Neural crest cell (in vitro differentiated cells): ENCODE data around the gene F10. TPM values are rescaled to one million over a fixed set of nuclear protein-coding genes. Genes with fewer than 3 reads are reported as not detected.
"Not testable (repeated sequence)": the region's sequence is repeated elsewhere in the genome, so short reads cannot be mapped to it uniquely, and the experiment has no call there.

Source experiments
- DNase-seq: peaks from one replicate; pipeline ENCODE4 v3.0.0; 2021; ENCODE audit warnings: low read depth, mixed read lengths, low spot score
- H3K27ac Mint-ChIP-seq: one replicate; pipeline ENCODE4 v1.8.0; 2021; ENCODE audit warnings: mild to moderate bottlenecking, mixed read lengths; ENCODE audit not compliant: unreplicated experiment
- H3K27me3 Mint-ChIP-seq: 2 replicates; pipeline ENCODE4 v1.8.0; 2021; ENCODE audit warnings: low read depth, mild to moderate bottlenecking, mixed read lengths
- H3K36me3 Mint-ChIP-seq: 2 replicates; pipeline ENCODE4 v1.8.0; 2021; ENCODE audit warnings: low read depth, mild to moderate bottlenecking, mixed read lengths
- H3K4me1 Mint-ChIP-seq: 2 replicates; pipeline ENCODE4 v1.8.0; 2021; ENCODE audit warnings: mixed read lengths
- H3K4me3 Mint-ChIP-seq: one replicate; pipeline ENCODE4 v1.8.0; 2021; ENCODE audit warnings: mild to moderate bottlenecking, mixed read lengths
- H3K9me3 Mint-ChIP-seq: 2 replicates; pipeline ENCODE4 v1.8.0; 2021; ENCODE audit warnings: mixed read lengths
- total RNA-seq: library from RNA; stranded (reverse); gene quantifications from 2 replicates; pipeline ENCODE4 v1.2.1, GENCODE V29; 2021
- TF ChIP-seq, protein P1 (sequence below): fragments of 200-600 bp; sonication (generic); conservative IDR thresholded peaks from 2 replicates; pipeline ENCODE4 v1.5.0; 2021; ENCODE audit warnings: antibody characterized with exemption, mild to moderate bottlenecking

Gene F10
- total RNA-seq, 1 donor from 2014 or later = 0.89 TPM

DNA sequence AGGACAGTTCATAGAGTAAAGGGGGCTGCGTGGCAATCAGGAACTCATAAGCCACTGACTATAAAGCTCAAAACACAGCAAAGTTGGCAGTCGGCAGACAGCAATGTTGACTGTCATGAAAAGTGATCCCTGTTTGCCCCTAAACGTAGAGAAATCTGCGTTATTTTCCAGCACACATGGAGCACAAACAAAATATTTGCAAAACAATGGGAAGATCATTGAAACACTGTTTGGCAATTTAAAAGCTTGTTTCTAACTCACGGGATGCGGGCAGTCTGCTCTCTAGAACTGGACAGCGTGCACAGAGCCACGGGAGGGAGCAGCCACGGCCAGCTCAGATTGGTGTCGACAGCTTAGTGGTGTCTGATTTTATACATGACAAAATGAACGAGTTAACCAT, 23.5 kb upstream of the F10 start:
- Mint-ChIP-seq H3K27ac (no peak overlapping the region), H3K9me3 (no peaks in the 10 kb centered on the region), H3K4me3 (no peak overlapping the region), H3K36me3 (no peaks in the 10 kb centered on the region), H3K4me1 (peaks cover 18% of the 10 kb centered on the region), H3K27me3 (peaks cover 10% of the 10 kb centered on the region)
- TF ChIP-seq, protein P1, sequence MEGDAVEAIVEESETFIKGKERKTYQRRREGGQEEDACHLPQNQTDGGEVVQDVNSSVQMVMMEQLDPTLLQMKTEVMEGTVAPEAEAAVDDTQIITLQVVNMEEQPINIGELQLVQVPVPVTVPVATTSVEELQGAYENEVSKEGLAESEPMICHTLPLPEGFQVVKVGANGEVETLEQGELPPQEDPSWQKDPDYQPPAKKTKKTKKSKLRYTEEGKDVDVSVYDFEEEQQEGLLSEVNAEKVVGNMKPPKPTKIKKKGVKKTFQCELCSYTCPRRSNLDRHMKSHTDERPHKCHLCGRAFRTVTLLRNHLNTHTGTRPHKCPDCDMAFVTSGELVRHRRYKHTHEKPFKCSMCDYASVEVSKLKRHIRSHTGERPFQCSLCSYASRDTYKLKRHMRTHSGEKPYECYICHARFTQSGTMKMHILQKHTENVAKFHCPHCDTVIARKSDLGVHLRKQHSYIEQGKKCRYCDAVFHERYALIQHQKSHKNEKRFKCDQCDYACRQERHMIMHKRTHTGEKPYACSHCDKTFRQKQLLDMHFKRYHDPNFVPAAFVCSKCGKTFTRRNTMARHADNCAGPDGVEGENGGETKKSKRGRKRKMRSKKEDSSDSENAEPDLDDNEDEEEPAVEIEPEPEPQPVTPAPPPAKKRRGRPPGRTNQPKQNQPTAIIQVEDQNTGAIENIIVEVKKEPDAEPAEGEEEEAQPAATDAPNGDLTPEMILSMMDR = no peak
- DNase-seq = no peak

DNA sequence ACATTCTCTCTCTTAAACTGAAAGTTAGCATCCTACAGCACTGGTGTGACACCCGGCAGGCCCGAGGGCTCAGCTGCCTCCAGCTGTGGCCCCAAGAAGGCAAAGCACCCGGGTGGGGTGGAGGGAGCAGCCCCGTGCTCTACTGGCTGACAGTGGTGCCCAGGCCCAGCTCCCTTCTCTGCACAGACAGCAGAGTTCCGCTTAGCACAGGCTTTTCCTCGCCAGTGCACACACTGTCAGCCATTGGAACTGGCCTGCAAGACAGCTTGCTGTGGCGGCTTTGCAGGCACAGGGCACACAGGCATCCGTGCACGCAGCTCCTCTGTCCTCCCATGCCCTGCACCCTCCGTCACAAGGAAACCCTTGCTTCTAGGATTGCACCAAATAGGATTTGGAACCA, 20.3 kb upstream of the F10 start:
- H3K27me3 Mint-ChIP-seq = peaks cover 12% of the 10 kb centered on the region
- peaks cover 18% of the 10 kb centered on the region for H3K4me1 Mint-ChIP-seq
- not testable (repeated sequence) for H3K9me3 Mint-ChIP-seq, DNase-seq, H3K4me3 Mint-ChIP-seq, H3K36me3 Mint-ChIP-seq, H3K27ac Mint-ChIP-seq

DNA sequence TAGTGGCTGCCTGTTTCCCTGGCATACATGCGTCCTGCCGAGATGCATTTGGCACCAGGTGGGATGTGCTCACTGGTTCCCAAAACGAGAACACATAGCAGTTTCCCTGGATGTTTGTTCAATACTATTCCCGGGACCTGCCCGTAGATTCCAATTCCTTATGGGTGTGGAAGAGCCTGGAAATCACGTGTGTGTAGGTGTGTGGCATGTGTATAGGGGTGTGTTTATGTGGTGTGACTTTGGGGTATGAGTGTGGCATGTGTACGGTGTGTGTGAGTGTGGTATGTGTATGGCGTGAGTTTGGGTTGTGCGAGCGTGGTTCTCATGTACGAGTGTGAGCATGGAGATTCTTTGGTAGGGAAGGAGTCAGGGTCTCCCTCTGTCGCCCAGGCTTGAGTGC, 19.9 kb upstream of the F10 start:
- DNase-seq = no peak
- peak overlapping the region; percentile 5 for H3K27ac Mint-ChIP-seq

DNA sequence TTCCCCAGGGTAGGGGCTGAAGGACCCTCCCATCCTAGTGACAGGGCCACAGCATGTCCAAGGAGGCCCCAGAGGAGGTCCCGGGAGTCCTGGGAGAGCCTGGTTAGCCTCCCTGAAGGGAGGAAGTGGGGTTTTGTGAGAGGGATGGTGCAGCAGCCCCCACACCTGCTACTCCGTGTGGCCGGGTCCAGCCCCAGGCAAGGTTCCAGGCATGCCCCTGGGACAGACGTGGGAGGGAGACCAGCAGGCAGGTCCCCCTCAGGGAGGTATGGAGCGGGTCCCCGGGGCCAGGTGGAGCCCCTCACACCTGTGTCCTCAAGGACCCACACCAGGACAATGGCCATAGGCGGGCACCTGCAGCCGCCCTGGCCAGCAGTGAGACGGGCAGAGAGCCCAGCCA, 19.0 kb upstream of the F10 start:
- no peak for DNase-seq
- Mint-ChIP-seq H3K36me3 (no peaks in the 10 kb centered on the region), H3K4me1 (peaks cover 9% of the 10 kb centered on the region), H3K27me3 (peaks cover 10% of the 10 kb centered on the region), H3K4me3 (no peak overlapping the region), H3K9me3 (no peaks in the 10 kb centered on the region), H3K27ac (no peak overlapping the region)
- TF ChIP-seq, protein P1 = no peak

More for the DNA sequence above, 19.9 kb upstream of the F10 start:
- peaks cover 18% of the 10 kb centered on the region for H3K4me1 Mint-ChIP-seq
- H3K27me3 Mint-ChIP-seq = peaks cover 12% of the 10 kb centered on the region
- TF ChIP-seq, protein P1 = no peak
- H3K9me3 Mint-ChIP-seq = no peaks in the 10 kb centered on the region
- peak overlapping the region; percentile 8 for H3K4me3 Mint-ChIP-seq
- no peaks in the 10 kb centered on the region for H3K36me3 Mint-ChIP-seq

DNA sequence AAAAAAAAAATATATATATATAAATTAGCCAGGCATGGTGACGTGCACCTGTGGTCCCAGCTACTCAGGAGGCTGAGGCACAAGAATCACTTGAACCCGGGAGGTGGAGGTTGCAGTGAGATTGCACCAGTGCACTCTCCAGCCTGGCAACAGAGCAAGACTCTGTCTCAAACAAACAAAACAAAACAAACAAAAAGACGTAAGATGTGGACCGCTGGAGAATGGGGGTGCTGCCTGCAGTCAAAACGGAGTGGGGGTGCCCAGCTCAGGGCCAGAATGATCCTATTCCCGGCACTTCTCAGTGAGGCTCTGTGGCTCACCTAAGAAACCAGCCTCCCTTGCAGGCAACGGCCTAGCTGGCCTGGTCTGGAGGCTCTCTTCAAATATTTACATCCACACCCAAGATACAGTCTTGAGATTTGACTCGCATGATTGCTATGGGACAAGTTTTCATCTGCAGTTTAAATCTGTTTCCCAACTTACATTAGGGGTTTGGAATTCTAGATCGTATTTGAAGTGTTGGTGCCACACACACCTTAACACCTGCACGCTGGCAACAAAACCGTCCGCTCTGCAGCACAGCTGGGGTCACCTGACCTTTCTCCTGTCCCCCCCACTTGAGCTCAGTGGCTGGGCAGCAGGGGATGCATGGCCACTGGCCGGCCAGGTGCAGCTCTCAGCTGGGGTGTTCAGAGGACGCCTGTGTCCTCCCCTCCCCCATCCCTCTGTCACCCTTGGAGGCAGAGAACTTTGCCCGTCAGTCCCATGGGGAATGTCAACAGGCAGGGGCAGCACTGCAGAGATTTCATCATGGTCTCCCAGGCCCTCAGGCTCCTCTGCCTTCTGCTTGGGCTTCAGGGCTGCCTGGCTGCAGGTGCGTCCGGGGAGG, 17.3 kb upstream of the F10 start, which contains the start of gene F7:
F7 (plus strand) TSS at position 760 of the 889 bp plus-strand sequence; CDS start at position 811, 51 bp downstream.
- Mint-ChIP-seq H3K4me1 (peaks cover 4% of the 10 kb centered on the region), H3K27ac (no peak within 1 kb of the TSS), H3K36me3 (no peaks in the 10 kb centered on the region), H3K4me3 (no peak within 1 kb of the TSS), H3K27me3 (peaks cover 19% of the 10 kb centered on the region), H3K9me3 (no peaks in the 10 kb centered on the region)
- no peak for DNase-seq
- TF ChIP-seq, protein P1 = no peak

DNA sequence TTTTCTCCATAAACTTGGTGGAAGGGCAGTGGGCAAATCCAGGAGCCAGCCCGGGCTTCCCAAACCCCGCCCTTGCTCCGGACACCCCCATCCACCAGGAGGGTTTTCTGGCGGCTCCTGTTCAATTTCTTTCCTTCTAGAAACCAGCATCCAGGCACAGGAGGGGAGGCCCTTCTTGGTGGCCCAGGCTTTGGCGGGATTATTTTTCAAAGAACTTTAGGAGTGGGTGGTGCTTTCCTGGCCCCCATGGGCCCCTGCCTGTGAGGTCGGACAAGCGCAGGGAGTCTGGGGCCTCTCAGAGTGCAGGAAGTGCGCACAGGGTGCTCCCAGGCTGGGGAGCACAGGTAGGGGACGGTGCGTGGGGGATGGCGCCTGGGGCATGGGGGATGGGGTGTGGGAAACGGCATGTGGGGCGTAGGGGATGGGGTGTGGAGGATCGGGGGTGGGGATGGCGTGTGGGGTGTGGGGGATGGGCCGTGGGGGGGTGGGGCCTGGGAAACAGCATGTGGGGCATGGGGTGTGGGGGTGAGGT, 16.6 kb upstream of the F10 start:
- peaks cover 23% of the 10 kb centered on the region for H3K27me3 Mint-ChIP-seq
- no peaks in the 10 kb centered on the region for H3K36me3 Mint-ChIP-seq
- TF ChIP-seq, protein P1 = no peak
- H3K9me3 Mint-ChIP-seq = no peaks in the 10 kb centered on the region
- H3K4me3 Mint-ChIP-seq = no peak overlapping the region
- H3K27ac Mint-ChIP-seq = no peak overlapping the region
- H3K4me1 Mint-ChIP-seq = peaks cover 4% of the 10 kb centered on the region
- DNase-seq = no peak
